AG04450 (cell line): ENCODE results near the gene ZFYVE21. TPM values are rescaled to one million over a fixed set of nuclear protein-coding genes. Genes with fewer than 3 reads are reported as not detected.

Experiments used
- CTCF ChIA-PET: fragments of 300-600, 350-600 bp; formaldehyde crosslinking; extraction: SDS; loops from one replicate; lab custom pipeline; 2022; ENCODE audit warnings: antibody characterized with exemption, inconsistent platforms; lab: Charles Lee
- POLR2A ChIA-PET: fragments of 350-600 bp; formaldehyde crosslinking; extraction: SDS; loops from one replicate; lab custom pipeline; 2021; ENCODE audit warnings: antibody characterized with exemption, inconsistent platforms; lab: Yijun Ruan, JAX
- DNase-seq: peaks from one replicate; pipeline ENCODE4 v3.0.0-alpha.2; 2011; ENCODE audit warnings: low read depth, low spot score
- H3K27ac ChIP-seq: one replicate; pipeline ENCODE4 v1.5.1; 2012; ENCODE audit warnings: low read depth, low read length, control low read depth
- H3K27me3 ChIP-seq: one replicate; pipeline ENCODE4 v1.6.0; 2012; ENCODE audit warnings: low read length; ENCODE audit not compliant: control insufficient read depth, insufficient read depth
- H3K4me3 ChIP-seq: 2 replicates; pipeline ENCODE4 v1.5.1; 2011; ENCODE audit warnings: mild to moderate bottlenecking, low read depth, low read length, control low read depth
- H3K9me3 ChIP-seq: 2 replicates; pipeline ENCODE4 v1.5.1; 2012; ENCODE audit warnings: low read length; ENCODE audit not compliant: control insufficient read depth, insufficient read depth
- CTCF ChIP-seq: IDR thresholded peaks from 2 replicates; pipeline ENCODE4 v1.5.1; 2011; ENCODE audit warnings: low read depth, low read length, control low read depth, inconsistent platforms
- polyA plus RNA-seq: library from polyadenylated mRNA; depleted of rRNA; stranded (reverse); fragments of >200 nt; gene quantifications from 2 replicates; pipeline ENCODE4 v1.2.3, GENCODE V29; 2011

Gene ZFYVE21
- polyA plus RNA-seq, 1 experiment = 77.5 TPM

DNA sequence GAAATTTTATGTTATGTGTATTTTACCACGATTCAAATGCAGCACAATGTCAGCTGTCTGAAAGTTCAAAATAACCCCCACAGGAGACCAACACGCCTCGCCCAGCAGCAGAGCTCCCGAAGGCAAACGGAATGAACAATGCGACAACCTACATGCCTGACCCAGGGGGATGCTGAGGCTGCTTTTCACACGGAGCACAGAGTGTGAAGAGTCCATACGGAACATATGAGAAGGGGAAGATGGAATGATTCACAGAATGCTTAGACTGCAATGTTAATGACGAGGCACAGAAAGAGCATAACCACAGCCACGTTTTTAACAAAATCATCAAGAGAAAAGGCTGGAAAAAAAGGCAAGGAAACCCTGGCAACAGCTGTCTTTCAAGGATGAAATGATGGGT lies 22.6 kb downstream of the ZFYVE21 start:
- ChIA-PET POLR2A (no interaction called here), CTCF (no interaction called here)
- no peak for DNase-seq
- Histone ChIP-seq H3K4me3 (no peak overlapping the region), H3K27me3 (no peaks in the 10 kb centered on the region), H3K9me3 (peaks cover 4% of the 10 kb centered on the region; the same call in 1 of the 2 replicates), H3K27ac (no peak overlapping the region)
- no peak for TF ChIP-seq CTCF

DNA sequence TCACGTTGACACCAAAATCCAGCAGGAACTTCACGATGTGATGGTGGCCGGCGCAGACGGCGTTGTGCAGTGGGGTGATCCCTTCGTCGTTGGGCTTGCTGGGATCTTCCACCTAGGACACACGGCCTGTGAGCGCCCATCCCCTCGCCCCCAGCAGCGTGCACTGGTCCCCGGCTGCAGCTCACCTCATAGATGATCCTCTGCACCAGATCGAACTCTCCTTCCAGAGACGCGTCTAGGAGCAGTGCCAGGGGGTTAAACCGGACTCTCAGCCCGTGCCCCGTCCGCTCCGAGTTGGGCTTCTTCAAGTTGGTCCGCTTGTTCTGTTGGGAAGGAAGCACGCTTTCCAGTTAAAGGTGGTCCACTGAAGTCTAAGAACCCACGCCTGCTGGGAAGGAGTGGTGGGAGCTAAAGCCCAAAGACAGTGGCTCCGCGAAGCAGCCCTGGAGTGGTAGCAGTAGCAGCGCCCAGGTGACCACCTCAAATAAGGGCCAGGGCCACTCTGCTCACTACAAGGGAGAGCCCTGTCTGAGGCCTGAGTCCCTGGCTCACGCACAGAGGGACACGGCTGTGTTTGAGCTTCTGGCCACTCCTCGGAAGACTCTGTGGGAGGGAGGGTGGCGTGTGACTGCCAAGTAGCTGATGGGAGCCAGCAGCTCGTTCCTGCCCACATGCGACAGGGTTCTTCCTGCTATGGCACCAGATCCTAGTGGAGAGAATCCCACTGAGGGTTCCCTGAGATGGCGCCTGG lies 23.3 kb downstream of the ZFYVE21 start:
- Histone ChIP-seq H3K27ac (no peak overlapping the region), H3K27me3 (no peaks in the 10 kb centered on the region), H3K9me3 (peaks cover 4% of the 10 kb centered on the region; the same call in 1 of the 2 replicates), H3K4me3 (no peak overlapping the region)
- ChIA-PET CTCF (no interaction called here), POLR2A (no interaction called here)
- no peak for TF ChIP-seq CTCF
- no peak for DNase-seq

- H3K27ac ChIP-seq = no peak overlapping the region
- TF ChIP-seq CTCF = no peak
- ChIA-PET CTCF (no interaction called here), POLR2A (no interaction called here)
- no peak overlapping the region for H3K4me3 ChIP-seq
- no peaks in the 10 kb centered on the region for H3K27me3 ChIP-seq
- DNase-seq = no peak
- peaks cover 4% of the 10 kb centered on the region; the same call in 1 of the 2 replicates for H3K9me3 ChIP-seq
These were observed 23.8 kb downstream of the ZFYVE21 start for GRCh38 chr14:103739466-103739792.

DNA sequence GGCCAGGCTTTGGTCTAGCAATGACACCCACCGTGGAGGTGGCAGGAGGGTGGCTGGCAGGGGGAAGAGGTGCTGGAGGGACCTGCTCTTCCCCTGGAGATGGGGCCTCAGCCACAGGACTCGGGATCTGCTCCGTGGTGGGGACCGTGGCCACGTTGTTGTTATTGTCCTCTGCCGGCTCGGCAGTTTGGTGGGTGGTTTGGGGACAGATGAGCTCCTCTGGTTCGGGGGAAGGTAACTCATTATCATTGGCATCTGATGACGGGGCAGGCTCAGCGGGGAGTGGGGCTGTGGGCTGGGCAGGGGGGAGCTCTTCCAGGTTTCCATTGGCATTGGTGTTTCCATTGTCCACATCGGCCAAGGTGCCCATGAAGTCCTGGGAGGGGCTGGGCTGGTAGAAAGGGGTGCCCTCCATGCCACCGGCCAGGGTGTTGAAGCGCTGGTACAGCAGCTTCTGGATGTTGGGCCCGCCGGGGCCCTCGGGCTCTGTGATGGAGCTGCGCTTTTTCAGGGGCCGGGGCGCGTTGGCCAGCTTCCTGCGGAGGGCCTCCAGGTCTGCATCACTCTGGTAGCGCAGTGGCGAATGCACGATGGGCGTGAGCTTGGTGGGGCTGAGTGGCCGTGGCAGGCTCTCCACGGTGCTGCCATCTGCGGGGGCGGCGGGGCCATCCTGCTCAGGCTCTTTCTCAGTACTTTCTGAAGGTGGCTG lies 24.3 kb downstream of the ZFYVE21 start:
- DNase-seq = no peak
- Histone ChIP-seq H3K27me3 (no peaks in the 10 kb centered on the region), H3K4me3 (no peak overlapping the region), H3K9me3 (peaks cover 4% of the 10 kb centered on the region; the same call in 1 of the 2 replicates), H3K27ac (no peak overlapping the region)
- ChIA-PET CTCF (no interaction called here), POLR2A (no interaction called here)
- no peak for TF ChIP-seq CTCF
